ENCODE results near the gene TUBAL3. TPM values are rescaled to one million over a fixed set of nuclear protein-coding genes. Genes with fewer than 3 reads are reported as not detected.
"Not testable (repeated sequence)": the region's sequence is repeated elsewhere in the genome, so short reads cannot be mapped to it uniquely, and the experiment has no call there.

Gene TUBAL3
- polyA plus RNA-seq, 1 donor = 0.40 TPM

- not testable (repeated sequence) for DNase-seq
Measured at GRCh38 chr10:5379202-5379601, 25.4 kb downstream of the TUBAL3 start.

- no peak for DNase-seq
Measured at GRCh38 chr10:5376450-5376849, 28.2 kb downstream of the TUBAL3 start.

- DNase-seq = no peak
Measured at GRCh38 chr10:5373891-5374611, 30.6 kb downstream of the TUBAL3 start.

- DNase-seq = no peak
Measured at GRCh38 chr10:5373307-5373706, 31.3 kb downstream of the TUBAL3 start.

GRCh38 chr10:5370493-5371352, 33.9 kb downstream of the TUBAL3 start:
- no peak for DNase-seq

- DNase-seq = no peak
Measured at GRCh38 chr10:5369362-5370158, 35.1 kb downstream of the TUBAL3 start.

GRCh38 chr10:5365928-5366327, 38.7 kb downstream of the TUBAL3 start:
- DNase-seq = no peak

GRCh38 chr10:5364890-5365338, 39.7 kb downstream of the TUBAL3 start, which contains the start of gene UCN3:
Gene UCN3, plus strand, starts transcription at chr10:5364966. Its CDS starts 8,755 bp downstream, at chr10:5373721.
- no peak for DNase-seq

- no peak for DNase-seq
Measured at GRCh38 chr10:5364374-5364773, 40.3 kb downstream of the TUBAL3 start.

- no peak for DNase-seq
Measured at GRCh38 chr10:5362873-5363272, 41.8 kb downstream of the TUBAL3 start.

- no peak for DNase-seq
Measured at GRCh38 chr10:5361966-5362365, 42.7 kb downstream of the TUBAL3 start.

- DNase-seq = no peak
Measured at GRCh38 chr10:5360318-5360915, 44.2 kb downstream of the TUBAL3 start.

GRCh38 chr10:5356302-5356763, 48.3 kb downstream of the TUBAL3 start:
- no peak for DNase-seq

GRCh38 chr10:5355594-5356301, 48.9 kb downstream of the TUBAL3 start:
- DNase-seq = no peak

- no peak for DNase-seq
Measured at GRCh38 chr10:5354068-5354467, 50.6 kb downstream of the TUBAL3 start.

GRCh38 chr10:5349362-5349761, 55.3 kb downstream of the TUBAL3 start:
- DNase-seq = no peak

GRCh38 chr10:5346881-5347280, 57.7 kb downstream of the TUBAL3 start:
- no peak for DNase-seq

- DNase-seq = no peak
Measured at GRCh38 chr10:5344746-5345145, 59.9 kb downstream of the TUBAL3 start.

GRCh38 chr10:5343979-5344378, 60.6 kb downstream of the TUBAL3 start:
- no peak for DNase-seq

- DNase-seq = no peak
Measured at GRCh38 chr10:5343561-5343960, 61.1 kb downstream of the TUBAL3 start.
